ENCODE data around the gene SH3D19.

DNA sequence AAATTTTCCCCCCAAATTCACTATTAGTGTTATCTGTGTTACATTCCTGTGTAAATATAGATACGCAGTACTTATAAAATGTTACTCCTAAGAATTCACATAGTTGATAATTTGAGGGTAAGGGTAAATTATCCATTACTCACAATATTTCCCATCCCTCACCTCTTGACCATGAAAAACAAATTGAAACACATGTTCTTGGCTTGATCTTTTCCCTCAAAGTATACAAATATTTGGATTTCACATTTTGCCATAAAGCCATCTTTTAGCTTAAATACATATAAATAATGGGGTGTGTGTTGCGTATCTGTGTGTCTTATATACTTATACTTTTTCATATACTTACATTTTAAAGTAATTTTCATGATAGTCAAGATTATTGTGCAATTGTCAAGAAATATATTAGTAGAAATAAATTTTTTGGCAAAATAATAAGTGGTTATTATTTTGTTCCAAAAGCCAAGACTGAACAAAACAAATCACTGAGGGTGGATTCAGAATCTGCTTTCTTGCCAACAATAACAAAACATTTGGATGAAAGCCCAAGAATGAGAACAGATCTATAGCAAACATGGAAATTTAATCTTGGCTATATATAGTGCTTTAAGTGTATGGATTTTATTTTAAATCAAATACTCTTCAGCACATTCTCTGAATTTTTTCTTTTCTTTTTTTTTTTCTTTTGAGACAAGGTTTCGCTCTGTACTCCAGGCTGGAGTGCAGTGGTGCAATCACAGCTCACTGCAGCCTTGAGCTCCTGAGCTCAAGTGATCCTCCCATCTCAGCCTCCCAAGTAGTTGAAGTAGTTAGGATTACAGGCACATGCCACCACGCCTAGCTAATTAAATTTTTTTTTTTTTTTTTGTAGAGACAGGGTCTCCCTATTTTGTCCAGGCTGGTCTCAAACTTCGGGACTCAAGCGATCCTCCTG is 97.0 kb downstream of the SH3D19 start:
- no peak for TF ChIP-seq POLR2AphosphoS5 (IDR thresholded peaks at IDR 0.05)
- no peak for TF ChIP-seq CTCF (IDR thresholded peaks at IDR 0.05)

All from transverse colon (tissue), 4 donors.